A673 (cell line): ENCODE measurements around the gene FAM131B. TPM values are rescaled to one million over a fixed set of nuclear protein-coding genes. Genes with fewer than 3 reads are reported as not detected.

ENCODE experiments used
- BruUV-seq: library from RNA; stranded (reverse); fragments of 400-500 nt; replicated peaks from 2 replicates; lab custom pipeline; 2021; lab: Mats Ljungman, UMichigan
- CTCF ChIA-PET: fragments of 300-600 bp; sonication (Branson Sonifier 250); formaldehyde crosslinking; loops from one replicate; lab custom pipeline; 2022; ENCODE audit warnings: antibody characterized with exemption; lab: Charles Lee
- POLR2A ChIA-PET: fragments of 300-600 bp; sonication (Branson Sonifier 250); formaldehyde crosslinking; loops from one replicate; lab custom pipeline; 2022; ENCODE audit warnings: antibody characterized with exemption; ENCODE audit not compliant: low non-redundant PET; lab: Charles Lee
- DNase-seq: peaks from one replicate; pipeline ENCODE4 v3.0.0-alpha.2; 2015; ENCODE audit warnings: low spot score
- H3K27ac ChIP-seq: fragments of 200-600 bp; sonication (generic); 2 replicates; pipeline ENCODE4 v1.5.1; 2016; ENCODE audit warnings: mixed run types, low read depth, mild to moderate bottlenecking, mixed read lengths, antibody characterized with exemption, low read length; ENCODE audit not compliant: poor library complexity, severe bottlenecking
- H3K27me3 ChIP-seq: fragments of 200-600 bp; sonication (generic); replicated peaks from 2 replicates; pipeline ENCODE4 v1.6.1; 2017; ENCODE audit warnings: mixed run types, low read depth, mild to moderate bottlenecking, mixed read lengths, antibody characterized with exemption, low read length; ENCODE audit not compliant: insufficient read depth, poor library complexity
- H3K36me3 ChIP-seq: fragments of 200-600 bp; sonication (generic); 2 replicates; pipeline ENCODE4 v1.6.1; 2016; ENCODE audit warnings: mixed run types, mild to moderate bottlenecking, mixed read lengths, antibody characterized with exemption, low read length; ENCODE audit not compliant: insufficient read depth, poor library complexity, severe bottlenecking
- H3K4me1 ChIP-seq: fragments of 200-600 bp; sonication (generic); 2 replicates; pipeline ENCODE4 v1.6.1; 2017; ENCODE audit warnings: mixed run types, mild to moderate bottlenecking, mixed read lengths, antibody characterized with exemption, low read length; ENCODE audit not compliant: insufficient read depth, poor library complexity, severe bottlenecking
- H3K4me3 ChIP-seq: fragments of 200-600 bp; sonication (generic); 2 replicates; pipeline ENCODE4 v1.5.1; 2016; ENCODE audit warnings: low read depth, mixed run types, mild to moderate bottlenecking, mixed read lengths, low read length; ENCODE audit not compliant: poor library complexity, severe bottlenecking
- H3K9me3 ChIP-seq: fragments of 200-600 bp; sonication (generic); 2 replicates; pipeline ENCODE4 v1.6.1; 2016; ENCODE audit warnings: mixed run types, low read depth, mild to moderate bottlenecking, mixed read lengths, antibody characterized with exemption, low read length; ENCODE audit not compliant: poor library complexity, severe bottlenecking
- CTCF ChIP-seq: fragments of 300-800, 200-600 bp; sonication (generic); conservative IDR thresholded peaks from 2 replicates; pipeline ENCODE4 v1.5.1; 2017; ENCODE audit warnings: low read depth, mild to moderate bottlenecking, antibody characterized with exemption, low read length, moderate library complexity, mixed read lengths
- EZH2 ChIP-seq: fragments of 200-600 bp; sonication (generic); IDR thresholded peaks from 2 replicates; pipeline ENCODE4 v1.6.1; 2017; ENCODE audit warnings: borderline replicate concordance, low read depth, mild to moderate bottlenecking, mixed read lengths, antibody characterized with exemption, low read length; ENCODE audit not compliant: poor library complexity, severe bottlenecking
- intact Hi-C: fragments of 100-400 bp; cut with micrococcal nuclease; formaldehyde crosslinking; loops from one replicate; pipeline ENCODE4 v1.10.0; 2022; ENCODE audit not compliant: unreplicated experiment
- total RNA-seq: library from RNA; stranded (reverse); gene quantifications from 2 replicates; pipeline ENCODE4 v1.2.3, GENCODE V29; 2021

FAM131B gene
- total RNA-seq, 1 experiment from 2014 or later, result 1.9 TPM

GRCh38 chr7:143322760-143323633, 39.5 kb downstream of the FAM131B start:
- H3K36me3 ChIP-seq, result no peaks in the 10 kb centered on the region
- ChIA-PET POLR2A (no interaction called here), CTCF (no interaction called here)
- H3K27me3 ChIP-seq, result no peaks in the 10 kb centered on the region
- TF ChIP-seq CTCF (no peak), EZH2 (no peak)
- H3K4me3 ChIP-seq, result no peak overlapping the region
- intact Hi-C loops, result no loop called here
- no TSS peak for BruUV-seq
- no peaks in the 10 kb centered on the region for H3K4me1 ChIP-seq
- H3K9me3 ChIP-seq, result no peaks in the 10 kb centered on the region
- no peak overlapping the region for H3K27ac ChIP-seq
- DNase-seq, result no peak

GRCh38 chr7:143321734-143322133, 40.8 kb downstream of the FAM131B start:
- H3K27ac ChIP-seq, result no peak overlapping the region
- ChIA-PET POLR2A (no interaction called here), CTCF (interaction anchor here (0.6 kb wide), 1 partner anchor 22 kb away, joined by 3 read pairs; no protein-coding TSS in a partner anchor)
- no peaks in the 10 kb centered on the region for H3K27me3 ChIP-seq
- no peak for DNase-seq
- no peak overlapping the region for H3K4me3 ChIP-seq
- no peaks in the 10 kb centered on the region for H3K4me1 ChIP-seq
- intact Hi-C loops, result loop anchor here (2.0 kb wide), 1 partner anchor 21 kb away; no protein-coding TSS in a partner anchor
- no peaks in the 10 kb centered on the region for H3K36me3 ChIP-seq
- no TSS peak for BruUV-seq
- TF ChIP-seq CTCF (no peak), EZH2 (no peak)
- no peaks in the 10 kb centered on the region for H3K9me3 ChIP-seq

- no peaks in the 10 kb centered on the region for H3K36me3 ChIP-seq
- H3K9me3 ChIP-seq, result no peaks in the 10 kb centered on the region
- TF ChIP-seq CTCF, result no peak
- TF ChIP-seq EZH2, result no peak
- POLR2A ChIA-PET, result no interaction called here
- H3K27ac ChIP-seq, result no peak overlapping the region
- no peaks in the 10 kb centered on the region for H3K27me3 ChIP-seq
- no peaks in the 10 kb centered on the region for H3K4me1 ChIP-seq
- CTCF ChIA-PET, result interaction anchor here (0.6 kb wide), 1 partner anchor 21 kb away, joined by 3 read pairs; no protein-coding TSS in a partner anchor
- no peak overlapping the region for H3K4me3 ChIP-seq
- BruUV-seq, result no TSS peak
- intact Hi-C loops, result loop anchor here (2.0 kb wide), 1 partner anchor 22 kb away; no protein-coding TSS in a partner anchor
- no peak for DNase-seq
These were observed 41.3 kb downstream of the FAM131B start for GRCh38 chr7:143321242-143321641.
